ENCODE data around the gene TELO2.

Gene TELO2

DNA sequence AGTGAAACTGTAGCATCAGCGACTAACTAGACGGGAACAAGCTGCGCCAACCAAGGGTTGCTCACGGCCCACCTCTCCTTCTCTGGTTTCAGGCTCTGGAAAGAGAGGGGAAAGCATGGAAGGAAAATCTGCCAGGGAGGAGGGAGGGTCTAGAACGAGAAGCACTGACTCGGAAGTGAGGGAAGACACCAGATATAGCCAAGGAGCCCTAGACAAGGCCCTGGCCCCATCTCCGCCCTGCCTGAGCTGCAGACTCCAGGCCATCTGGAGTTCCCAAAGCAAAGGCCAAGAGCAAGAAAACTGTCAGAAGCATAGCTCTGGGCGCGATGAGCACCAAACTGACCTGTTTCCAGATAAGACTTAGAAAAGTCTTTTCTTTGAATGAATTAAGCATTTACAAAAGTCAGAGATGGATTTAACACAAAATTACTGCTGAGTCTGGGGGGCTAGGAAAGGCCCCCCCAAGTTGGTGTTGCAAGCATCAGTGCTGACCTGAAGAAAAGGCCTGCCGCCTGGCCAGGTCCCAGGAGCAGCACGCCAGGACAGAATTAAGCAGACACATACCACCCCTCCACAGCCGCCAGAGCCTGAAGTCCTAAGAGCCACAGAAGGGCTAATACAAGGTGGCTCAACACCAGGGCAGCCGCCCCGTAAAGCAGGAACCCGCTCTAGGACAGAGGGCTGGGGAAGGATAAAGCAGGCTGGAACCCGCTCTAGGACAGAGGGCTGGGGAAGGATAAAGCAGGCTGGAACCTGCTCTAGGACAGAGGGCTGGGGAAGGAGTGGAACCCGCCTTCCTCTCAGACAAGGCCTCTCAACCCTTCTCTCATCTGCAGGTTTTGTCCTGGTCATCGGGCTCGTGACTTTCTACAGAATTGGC lies 61.0 kb downstream of the TELO2 start:
- TF ChIP-seq, protein P1, sequence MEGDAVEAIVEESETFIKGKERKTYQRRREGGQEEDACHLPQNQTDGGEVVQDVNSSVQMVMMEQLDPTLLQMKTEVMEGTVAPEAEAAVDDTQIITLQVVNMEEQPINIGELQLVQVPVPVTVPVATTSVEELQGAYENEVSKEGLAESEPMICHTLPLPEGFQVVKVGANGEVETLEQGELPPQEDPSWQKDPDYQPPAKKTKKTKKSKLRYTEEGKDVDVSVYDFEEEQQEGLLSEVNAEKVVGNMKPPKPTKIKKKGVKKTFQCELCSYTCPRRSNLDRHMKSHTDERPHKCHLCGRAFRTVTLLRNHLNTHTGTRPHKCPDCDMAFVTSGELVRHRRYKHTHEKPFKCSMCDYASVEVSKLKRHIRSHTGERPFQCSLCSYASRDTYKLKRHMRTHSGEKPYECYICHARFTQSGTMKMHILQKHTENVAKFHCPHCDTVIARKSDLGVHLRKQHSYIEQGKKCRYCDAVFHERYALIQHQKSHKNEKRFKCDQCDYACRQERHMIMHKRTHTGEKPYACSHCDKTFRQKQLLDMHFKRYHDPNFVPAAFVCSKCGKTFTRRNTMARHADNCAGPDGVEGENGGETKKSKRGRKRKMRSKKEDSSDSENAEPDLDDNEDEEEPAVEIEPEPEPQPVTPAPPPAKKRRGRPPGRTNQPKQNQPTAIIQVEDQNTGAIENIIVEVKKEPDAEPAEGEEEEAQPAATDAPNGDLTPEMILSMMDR (IDR thresholded peaks at IDR 0.05; ENCODE audit: low read depth, low read length) = no peak
- Histone ChIP-seq H3K9me3 (ENCODE audit: severe bottlenecking) (no peaks in the 10 kb centered on the region), H3K27me3 (ENCODE audit: insufficient read depth, low read depth, severe bottlenecking) (no peaks in the 10 kb centered on the region), H3K36me3 (peaks cover 33% of the 10 kb centered on the region), H3K4me3 (ENCODE audit: low read depth, low read length) (no peak overlapping the region), H3K27ac (no peak overlapping the region)
- DNase-seq = no peak

DNA sequence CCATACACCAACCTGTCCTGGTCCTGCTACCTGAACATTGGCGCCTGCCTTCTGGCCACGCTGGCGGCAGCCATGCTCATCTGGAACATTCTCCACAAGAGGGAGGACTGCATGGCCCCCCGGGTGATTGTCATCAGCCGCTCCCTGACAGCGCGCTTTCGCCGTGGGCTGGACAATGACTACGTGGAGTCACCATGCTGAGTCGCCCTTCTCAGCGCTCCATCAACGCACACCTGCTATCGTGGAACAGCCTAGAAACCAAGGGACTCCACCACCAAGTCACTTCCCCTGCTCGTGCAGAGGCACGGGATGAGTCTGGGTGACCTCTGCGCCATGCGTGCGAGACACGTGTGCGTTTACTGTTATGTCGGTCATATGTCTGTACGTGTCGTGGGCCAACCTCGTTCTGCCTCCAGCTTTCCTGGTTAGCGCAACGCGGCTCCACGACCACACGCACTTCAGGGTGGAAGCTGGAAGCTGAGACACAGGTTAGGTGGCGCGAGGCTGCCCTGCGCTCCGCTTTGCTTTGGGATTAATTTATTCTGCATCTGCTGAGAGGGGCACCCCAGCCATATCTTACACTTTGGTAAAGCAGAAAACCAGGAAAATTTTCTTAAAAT lies 61.8 kb downstream of the TELO2 start:
- H3K27ac ChIP-seq = no peak overlapping the region

DNA sequence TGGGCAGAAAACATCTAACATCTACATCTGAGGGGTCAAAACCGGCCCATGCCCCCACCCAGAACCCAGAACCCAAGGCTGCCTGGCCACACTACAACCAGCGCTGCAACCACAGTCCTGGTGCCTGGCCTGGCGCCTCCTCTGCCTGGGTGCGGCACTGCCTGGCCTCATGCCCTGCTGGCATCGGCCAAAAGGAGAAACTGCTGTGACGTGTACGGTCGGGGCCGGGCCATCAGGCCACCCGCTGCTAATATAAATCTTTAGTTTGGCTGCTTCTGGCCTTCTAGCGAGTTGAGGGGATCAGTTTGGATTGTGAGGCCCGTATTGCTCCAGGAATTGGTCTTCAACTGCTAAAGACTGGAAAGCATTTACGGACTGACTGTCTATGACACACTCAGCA lies 63.1 kb downstream of the TELO2 start:
- H3K4me3 ChIP-seq (ENCODE audit: low read depth, low read length) = no peak overlapping the region
- no peaks in the 10 kb centered on the region for H3K27me3 ChIP-seq (ENCODE audit: insufficient read depth, low read depth, severe bottlenecking)
- H3K27ac ChIP-seq = no peak overlapping the region
- H3K9me3 ChIP-seq (ENCODE audit: severe bottlenecking) = no peaks in the 10 kb centered on the region
- no peak for DNase-seq
- TF ChIP-seq, protein P1 (IDR thresholded peaks at IDR 0.05; ENCODE audit: low read depth, low read length) = 0 out of 2 replicates have a peak, but pooled peaks have one; percentile 3
- H3K36me3 ChIP-seq = peaks cover 50% of the 10 kb centered on the region

More for the DNA sequence above, 61.8 kb downstream of the TELO2 start:
- Histone ChIP-seq H3K27me3 (ENCODE audit: insufficient read depth, low read depth, severe bottlenecking) (no peaks in the 10 kb centered on the region), H3K36me3 (peaks cover 36% of the 10 kb centered on the region), H3K4me3 (ENCODE audit: low read depth, low read length) (no peak overlapping the region), H3K9me3 (ENCODE audit: severe bottlenecking) (no peaks in the 10 kb centered on the region)
- TF ChIP-seq, protein P1 (IDR thresholded peaks at IDR 0.05; ENCODE audit: low read depth, low read length) = no peak
- DNase-seq = no peak

DNA sequence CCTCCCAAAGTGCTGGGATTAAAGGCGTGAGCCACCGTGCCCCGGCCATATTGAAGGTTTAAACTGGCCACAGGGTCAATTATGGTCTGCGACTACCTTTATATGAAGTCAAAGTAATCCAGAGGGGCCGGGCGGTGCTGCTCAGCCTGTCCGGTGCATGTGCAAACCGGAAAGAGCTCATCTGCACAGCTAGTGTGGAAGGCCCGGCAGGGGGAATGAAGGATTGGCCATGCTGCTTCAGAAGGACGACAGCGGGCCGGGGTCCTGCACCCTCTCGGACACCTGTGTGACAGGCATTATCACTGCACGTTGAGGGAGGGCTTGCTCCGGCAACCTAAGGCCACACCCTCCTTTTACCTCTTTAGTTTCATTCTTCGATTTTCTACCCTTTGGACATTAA lies 63.9 kb downstream of the TELO2 start:
- H3K27me3 ChIP-seq (ENCODE audit: insufficient read depth, low read depth, severe bottlenecking) = no peaks in the 10 kb centered on the region
- no peak overlapping the region for H3K27ac ChIP-seq
- peaks cover 55% of the 10 kb centered on the region for H3K36me3 ChIP-seq
- DNase-seq = no peak
- TF ChIP-seq, protein P1 (IDR thresholded peaks at IDR 0.05; ENCODE audit: low read depth, low read length) = no peak
- H3K9me3 ChIP-seq (ENCODE audit: severe bottlenecking) = no peaks in the 10 kb centered on the region
- H3K4me3 ChIP-seq (ENCODE audit: low read depth, low read length) = no peak overlapping the region

DNA sequence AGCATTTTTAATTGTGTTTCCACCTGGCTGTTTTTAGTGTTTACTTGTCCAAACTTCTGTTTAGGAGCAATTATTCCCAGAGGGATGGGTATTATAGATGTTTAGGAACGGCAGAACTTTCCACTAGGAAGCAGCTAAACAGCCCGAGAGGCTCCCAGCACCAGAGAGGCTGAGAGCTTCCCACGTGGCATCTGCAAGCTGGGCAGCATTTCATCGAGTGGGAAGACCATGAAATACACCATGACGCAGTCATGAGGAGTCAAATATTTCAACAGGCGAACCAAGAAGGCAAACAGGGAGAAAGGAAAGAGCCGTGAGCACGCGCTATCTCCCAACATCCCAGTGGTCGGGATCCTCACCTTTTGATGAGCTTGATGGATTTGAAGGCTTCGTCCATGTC lies 64.4 kb downstream of the TELO2 start:
- Histone ChIP-seq H3K36me3 (peaks cover 55% of the 10 kb centered on the region), H3K27ac (no peak overlapping the region), H3K27me3 (ENCODE audit: insufficient read depth, low read depth, severe bottlenecking) (no peaks in the 10 kb centered on the region), H3K9me3 (ENCODE audit: severe bottlenecking) (no peaks in the 10 kb centered on the region), H3K4me3 (ENCODE audit: low read depth, low read length) (no peak overlapping the region)
- TF ChIP-seq, protein P1 (IDR thresholded peaks at IDR 0.05; ENCODE audit: low read depth, low read length) = no peak
- no peak for DNase-seq
